CD1c-positive myeloid dendritic cell (primary cell): ENCODE results near the gene MBOAT2.

Source experiments
- DNase-seq: peaks from one replicate; pipeline ENCODE4 v3.0.0-alpha.2; 2016; ENCODE audit errors: extremely low spot score

Gene MBOAT2

GRCh38 chr2:8860239-8860638 is 143.2 kb downstream of the MBOAT2 start:
- DNase-seq = no peak

GRCh38 chr2:8858910-8859309 is 144.6 kb downstream of the MBOAT2 start:
- DNase-seq = no peak

- no peak for DNase-seq
Measured at GRCh38 chr2:8858264-8858663, 145.2 kb downstream of the MBOAT2 start.

GRCh38 chr2:8857709-8858108 is 145.8 kb downstream of the MBOAT2 start:
- no peak for DNase-seq

- DNase-seq = no peak
Measured at GRCh38 chr2:8856176-8856575, 147.3 kb downstream of the MBOAT2 start.

- no peak for DNase-seq
Measured at GRCh38 chr2:8855010-8855409, 148.5 kb downstream of the MBOAT2 start.

- no peak for DNase-seq
Measured at GRCh38 chr2:8853426-8853825, 150.1 kb downstream of the MBOAT2 start.

GRCh38 chr2:8851811-8852560 is 151.5 kb downstream of the MBOAT2 start:
- DNase-seq = peak; percentile 24

GRCh38 chr2:8850845-8851487 is 152.5 kb downstream of the MBOAT2 start:
- DNase-seq = no peak

- DNase-seq = no peak
Measured at GRCh38 chr2:8849327-8849726, 154.2 kb downstream of the MBOAT2 start.

- no peak for DNase-seq
Measured at GRCh38 chr2:8848328-8849100, 155.0 kb downstream of the MBOAT2 start.

- no peak for DNase-seq
Measured at GRCh38 chr2:8847400-8847799, 156.1 kb downstream of the MBOAT2 start.

- peak; percentile 83 for DNase-seq
Measured at GRCh38 chr2:8841932-8842331, 161.6 kb downstream of the MBOAT2 start.

- no peak for DNase-seq
Measured at GRCh38 chr2:8840475-8841091, 162.9 kb downstream of the MBOAT2 start.

- DNase-seq = no peak
Measured at GRCh38 chr2:8839189-8839965, 164.1 kb downstream of the MBOAT2 start.

GRCh38 chr2:8837795-8838140 is 165.7 kb downstream of the MBOAT2 start:
- no peak for DNase-seq

- peak; percentile 94 for DNase-seq
Measured at GRCh38 chr2:8836971-8837794, 166.3 kb downstream of the MBOAT2 start, which contains the start of gene KIDINS220. KIDINS220 (minus strand) TSS chr2:8837613; CDS start chr2:8827093, 10,520 bp downstream.

- no peak for DNase-seq
Measured at GRCh38 chr2:8835279-8835678, 168.2 kb downstream of the MBOAT2 start.

- no peak for DNase-seq
Measured at GRCh38 chr2:8833853-8834252, 169.6 kb downstream of the MBOAT2 start.

GRCh38 chr2:8831516-8831915 is 172.0 kb downstream of the MBOAT2 start:
- DNase-seq = no peak

GRCh38 chr2:8827729-8828128 is 175.8 kb downstream of the MBOAT2 start:
- DNase-seq = no peak
